SK-N-MC (cell line): ENCODE results near the gene INTU.

ENCODE experiments used
- EZH2 ChIP-seq: fragments of 200-600 bp; sonication (generic); IDR thresholded peaks from one replicate; pipeline ENCODE4 v1.6.1; 2017; ENCODE audit warnings: antibody characterized with exemption
- POLR2AphosphoS5 ChIP-seq: IDR thresholded peaks from 2 replicates; pipeline ENCODE4 v1.6.1; 2012; ENCODE audit warnings: mild to moderate bottlenecking, low read depth, low read length, borderline replicate concordance

GRCh38 chr4:127643791-127644190 is 11.0 kb downstream of the INTU start:
- no peak for TF ChIP-seq EZH2
- TF ChIP-seq POLR2AphosphoS5 = no peak
